ENCODE data around the gene POLR3B.

DNA sequence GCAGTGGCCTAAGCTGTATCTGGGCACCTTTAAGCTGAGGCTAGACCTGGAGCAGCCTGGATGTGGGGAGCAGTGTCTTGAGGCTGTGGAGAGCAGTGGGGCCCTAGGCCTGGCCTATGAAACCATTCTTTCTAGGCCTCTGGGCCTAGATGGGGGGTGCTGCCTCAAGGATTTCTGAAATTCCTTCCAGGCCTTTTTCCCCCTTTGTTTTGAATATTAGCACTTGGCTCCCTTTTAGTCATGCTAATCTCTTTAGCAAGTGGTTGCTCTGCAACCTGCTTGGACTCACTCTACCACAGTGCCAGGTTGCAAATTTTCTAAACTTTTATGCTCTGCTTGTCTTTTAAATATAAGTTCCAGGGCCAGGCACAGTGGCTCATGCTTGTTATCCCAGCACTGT is 183.7 kb downstream of the POLR3B start:
- TF ChIP-seq, protein P1, sequence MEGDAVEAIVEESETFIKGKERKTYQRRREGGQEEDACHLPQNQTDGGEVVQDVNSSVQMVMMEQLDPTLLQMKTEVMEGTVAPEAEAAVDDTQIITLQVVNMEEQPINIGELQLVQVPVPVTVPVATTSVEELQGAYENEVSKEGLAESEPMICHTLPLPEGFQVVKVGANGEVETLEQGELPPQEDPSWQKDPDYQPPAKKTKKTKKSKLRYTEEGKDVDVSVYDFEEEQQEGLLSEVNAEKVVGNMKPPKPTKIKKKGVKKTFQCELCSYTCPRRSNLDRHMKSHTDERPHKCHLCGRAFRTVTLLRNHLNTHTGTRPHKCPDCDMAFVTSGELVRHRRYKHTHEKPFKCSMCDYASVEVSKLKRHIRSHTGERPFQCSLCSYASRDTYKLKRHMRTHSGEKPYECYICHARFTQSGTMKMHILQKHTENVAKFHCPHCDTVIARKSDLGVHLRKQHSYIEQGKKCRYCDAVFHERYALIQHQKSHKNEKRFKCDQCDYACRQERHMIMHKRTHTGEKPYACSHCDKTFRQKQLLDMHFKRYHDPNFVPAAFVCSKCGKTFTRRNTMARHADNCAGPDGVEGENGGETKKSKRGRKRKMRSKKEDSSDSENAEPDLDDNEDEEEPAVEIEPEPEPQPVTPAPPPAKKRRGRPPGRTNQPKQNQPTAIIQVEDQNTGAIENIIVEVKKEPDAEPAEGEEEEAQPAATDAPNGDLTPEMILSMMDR (conservative IDR thresholded peaks at IDR 0.05 in 1 of 2, IDR thresholded peaks at IDR 0.05 in 1 of 2; ENCODE audit: low read depth in 1 of 2, low read length in 2 of 2): no peak
- TF ChIP-seq EZH2 (IDR thresholded peaks at IDR 0.05; ENCODE audit: low read length, missing control alignments): no peak
